SJSA1 (cell line): Measurements from ENCODE around the gene IFNA10. TPM values are rescaled to one million over a fixed set of nuclear protein-coding genes. Genes with fewer than 3 reads are reported as not detected.

Experiments used
- DNase-seq, 2 experiments: peaks; one replicate each; pipeline ENCODE4 v3.0.0-alpha.2; 2015 to 2020; ENCODE audit warnings: low spot score in 2 of 2, low read depth in 1 of 2
- H3K27ac ChIP-seq: fragments of 250-450 bp; sonication (Bioruptor Pico); 2 replicates; pipeline ENCODE4 v1.5.1; 2020; ENCODE audit warnings: mild to moderate bottlenecking, moderate library complexity
- H3K27me3 ChIP-seq: fragments of 250-450 bp; sonication (Bioruptor Pico); replicated peaks from 2 replicates; pipeline ENCODE4 v1.5.1; 2020; ENCODE audit warnings: mild to moderate bottlenecking, moderate library complexity
- H3K36me3 ChIP-seq: fragments of 250-450 bp; sonication (Bioruptor Pico); 2 replicates; pipeline ENCODE4 v1.5.1; 2020; ENCODE audit warnings: mild to moderate bottlenecking
- H3K4me1 ChIP-seq: fragments of 250-450 bp; sonication (Bioruptor Pico); replicated peaks from 2 replicates; pipeline ENCODE4 v1.6.1; 2021; ENCODE audit warnings: mild to moderate bottlenecking
- H3K4me3 ChIP-seq: fragments of 250-450 bp; sonication (Bioruptor Pico); 2 replicates; pipeline ENCODE4 v1.5.1; 2020; ENCODE audit warnings: mild to moderate bottlenecking
- H3K9me3 ChIP-seq: fragments of 250-450 bp; sonication (Bioruptor Pico); replicated peaks from 2 replicates; pipeline ENCODE4 v1.5.1; 2020; ENCODE audit warnings: mild to moderate bottlenecking
- total RNA-seq: library from RNA; depleted of rRNA; stranded (reverse); fragments of >200 nt; shearing (Covaris generic); gene quantifications from 2 replicates; pipeline ENCODE4 v1.2.3, GENCODE V29; 2014; rRNA removed

Gene IFNA10
- total RNA-seq, 1 experiment from 2014 or later, result not detected

GRCh38 chr9:21165516-21165915 is 41.4 kb downstream of the IFNA10 start:
- H3K27ac ChIP-seq, result no peak overlapping the region
- H3K4me3 ChIP-seq, result no peak overlapping the region
- H3K27me3 ChIP-seq, result no peaks in the 10 kb centered on the region
- DNase-seq, result no peak
- no peaks in the 10 kb centered on the region for H3K4me1 ChIP-seq
- H3K9me3 ChIP-seq, result no peaks in the 10 kb centered on the region
- H3K36me3 ChIP-seq, result no peaks in the 10 kb centered on the region

GRCh38 chr9:21160178-21160577 is 46.8 kb downstream of the IFNA10 start:
- H3K4me1 ChIP-seq, result no peaks in the 10 kb centered on the region
- no peak overlapping the region for H3K27ac ChIP-seq
- H3K27me3 ChIP-seq, result no peaks in the 10 kb centered on the region
- DNase-seq, result no peak
- H3K4me3 ChIP-seq, result no peak overlapping the region
- no peaks in the 10 kb centered on the region for H3K36me3 ChIP-seq
- H3K9me3 ChIP-seq, result no peaks in the 10 kb centered on the region

Other genes starting within 250 kb of the IFNA10 start
- gene HACD4, start 175.5 kb downstream of the IFNA10 start, total RNA-seq, result 2.6 and 5.2 TPM in 2 replicates
- not detected in 2 replicates for gene IFNB1, start 129.2 kb downstream of the IFNA10 start, total RNA-seq
- not detected in 2 replicates for gene IFNW1, start 65.3 kb downstream of the IFNA10 start, total RNA-seq
- not detected in 2 replicates for gene IFNA21, start 40.5 kb downstream of the IFNA10 start, total RNA-seq
- not detected in 2 replicates for gene IFNA4, start 19.6 kb downstream of the IFNA10 start, total RNA-seq
- not detected in 2 replicates for gene IFNA7, start 4.9 kb downstream of the IFNA10 start, total RNA-seq
- gene IFNA16, start 10.2 kb upstream of the IFNA10 start, total RNA-seq, result not detected in 2 replicates
- not detected in 2 replicates for gene IFNA17, start 21.1 kb upstream of the IFNA10 start, total RNA-seq
- gene IFNA14, start 32.9 kb upstream of the IFNA10 start, total RNA-seq, result not detected in 2 replicates
- not detected in 2 replicates for gene IFNA5, start 98.2 kb upstream of the IFNA10 start, total RNA-seq
- gene KLHL9, start 128.3 kb upstream of the IFNA10 start, total RNA-seq, result 14.2 and 16.5 TPM in 2 replicates
- gene IFNA6, start 143.7 kb upstream of the IFNA10 start, total RNA-seq, result not detected in 2 replicates
- not detected in 2 replicates for gene IFNA13, start 160.9 kb upstream of the IFNA10 start, total RNA-seq
- gene IFNA2, start 178.3 kb upstream of the IFNA10 start, total RNA-seq, result not detected in 2 replicates
- gene IFNA8, start 202.0 kb upstream of the IFNA10 start, total RNA-seq, result not detected in 2 replicates
- not detected in 2 replicates for gene IFNA1, start 233.3 kb upstream of the IFNA10 start, total RNA-seq